HEK293 (cell line): ENCODE results near the gene UCHL1.

Experiments used
- MYNN ChIP-seq: fragments of 450-650 bp; formaldehyde crosslinking; IDR thresholded peaks from 2 replicates; pipeline ENCODE4 v1.5.1; 2016; ENCODE audit warnings: missing biosample characterization, missing genetic modification characterization, borderline replicate concordance
- WT1 ChIP-seq: fragments of 450-650 bp; formaldehyde crosslinking; IDR thresholded peaks from 2 replicates; pipeline ENCODE4 v1.5.1; 2016; ENCODE audit warnings: missing biosample characterization, missing genetic modification characterization
- TF ChIP-seq, protein P1 (sequence below): fragments of 450-650 bp; formaldehyde crosslinking; IDR thresholded peaks from 2 replicates; pipeline ENCODE4 v1.5.1; 2016; ENCODE audit warnings: missing biosample characterization, missing genetic modification characterization

DNA sequence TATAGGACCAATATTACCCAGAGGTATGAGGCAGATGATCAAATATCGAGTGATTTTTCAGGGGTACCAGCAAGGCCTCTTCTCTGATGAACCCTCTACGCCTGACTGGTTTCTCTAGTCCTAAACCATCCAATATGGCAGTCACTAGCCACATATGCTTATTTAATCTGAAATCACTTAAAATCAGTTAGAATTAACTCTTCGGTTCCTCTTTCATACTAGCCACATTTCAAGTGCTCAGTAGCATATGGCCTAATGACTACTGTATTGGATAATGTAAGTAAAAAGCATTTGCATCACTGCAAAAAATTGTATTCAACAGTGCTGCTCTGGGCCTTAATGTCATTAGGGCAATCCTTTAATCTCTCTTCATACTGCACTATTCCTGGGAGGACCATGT, 38.0 kb upstream of the UCHL1 start:
- TF ChIP-seq WT1 (no peak), MYNN (no peak)
- TF ChIP-seq, protein P1, sequence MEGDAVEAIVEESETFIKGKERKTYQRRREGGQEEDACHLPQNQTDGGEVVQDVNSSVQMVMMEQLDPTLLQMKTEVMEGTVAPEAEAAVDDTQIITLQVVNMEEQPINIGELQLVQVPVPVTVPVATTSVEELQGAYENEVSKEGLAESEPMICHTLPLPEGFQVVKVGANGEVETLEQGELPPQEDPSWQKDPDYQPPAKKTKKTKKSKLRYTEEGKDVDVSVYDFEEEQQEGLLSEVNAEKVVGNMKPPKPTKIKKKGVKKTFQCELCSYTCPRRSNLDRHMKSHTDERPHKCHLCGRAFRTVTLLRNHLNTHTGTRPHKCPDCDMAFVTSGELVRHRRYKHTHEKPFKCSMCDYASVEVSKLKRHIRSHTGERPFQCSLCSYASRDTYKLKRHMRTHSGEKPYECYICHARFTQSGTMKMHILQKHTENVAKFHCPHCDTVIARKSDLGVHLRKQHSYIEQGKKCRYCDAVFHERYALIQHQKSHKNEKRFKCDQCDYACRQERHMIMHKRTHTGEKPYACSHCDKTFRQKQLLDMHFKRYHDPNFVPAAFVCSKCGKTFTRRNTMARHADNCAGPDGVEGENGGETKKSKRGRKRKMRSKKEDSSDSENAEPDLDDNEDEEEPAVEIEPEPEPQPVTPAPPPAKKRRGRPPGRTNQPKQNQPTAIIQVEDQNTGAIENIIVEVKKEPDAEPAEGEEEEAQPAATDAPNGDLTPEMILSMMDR (tag by site-specific recombination) = no peak
